A549 (cell line): Measurements from ENCODE around the gene C11orf68. TPM values are rescaled to one million over a fixed set of nuclear protein-coding genes. Genes with fewer than 3 reads are reported as not detected.
A peak's percentile ranks its signal among the peaks of the same experiment; 100 is the strongest.

Experiments
- ATAC-seq, 2 experiments: fragments of 200-7000 bp in 1 of 2; fragments of >200 bp in 1 of 2; cut with Nextera tagmentation in 1 of 2; cut with Tn5 transposase in 1 of 2; 3 replicates each; pipeline versions ENCODE4 v1.8.0 to v1.9.1; 2018 to 2020; ENCODE audit warnings: mild to moderate bottlenecking in 1 of 2, moderate library complexity in 1 of 2
- CTCF ChIA-PET: fragments of 300-600 bp; sonication (Branson Sonifier 250); formaldehyde crosslinking; extraction: SDS; loops from one replicate; lab custom pipeline; 2021; ENCODE audit warnings: antibody characterized with exemption, inconsistent platforms; lab: Yijun Ruan, JAX
- POLR2A ChIA-PET: fragments of 350-600 bp; formaldehyde crosslinking; extraction: SDS; loops from one replicate; lab custom pipeline; 2021; ENCODE audit warnings: antibody characterized with exemption, inconsistent platforms; lab: Yijun Ruan, JAX
- DNase-seq, 2 experiments: peaks; one replicate each; pipeline versions ENCODE4 v3.0.0 to v3.0.0-alpha.2; 2011 to 2016; ENCODE audit warnings: low read depth in 1 of 2, low spot score in 1 of 2
- FAIRE-seq: peaks from 2 replicates; lab custom pipeline; 2011; peaks lifted over from hg19 to GRCh38; lab: Jason Lieb, UNC
- H3K27ac ChIP-seq, 2 experiments: fragments of >200 bp; sonication (Bioruptor Twin); formaldehyde crosslinking; 3 replicates each; pipeline ENCODE4 v1.5.1; 2016 to 2017
- H3K4me1 ChIP-seq: fragments of >200 bp; sonication (Bioruptor Twin); formaldehyde crosslinking; 3 replicates; pipeline ENCODE4 v1.6.1; 2016
- H3K4me2 ChIP-seq: fragments of >200 bp; sonication (Bioruptor Twin); formaldehyde crosslinking; 3 replicates; pipeline ENCODE4 v1.6.1; 2016
- H3K4me3 ChIP-seq: fragments of >200 bp; sonication (Bioruptor Twin); formaldehyde crosslinking; 3 replicates; pipeline ENCODE4 v1.5.1; 2016
- H3K9me3 ChIP-seq: fragments of >200 bp; sonication (Bioruptor Twin); formaldehyde crosslinking; 3 replicates; pipeline ENCODE4 v1.6.1; 2016
- ATOH8 ChIP-seq: fragments of 250-450 bp; sonication (Bioruptor Pico); IDR thresholded peaks from 2 replicates; pipeline ENCODE4 v1.5.0; 2020; ENCODE audit warnings: low read depth, mild to moderate bottlenecking, moderate library complexity
- BCL3 ChIP-seq: fragments of >200 bp; sonication (Bioruptor Twin); formaldehyde crosslinking; IDR thresholded peaks from 3 replicates; pipeline ENCODE4 v1.6.1; 2016
- BHLHE40 ChIP-seq: IDR thresholded peaks from 2 replicates; pipeline ENCODE4 v1.6.1; 2012; ENCODE audit warnings: low read depth, low read length, inconsistent platforms
- CHD2 ChIP-seq: fragments of 150-350 bp; IDR thresholded peaks from 2 replicates; pipeline ENCODE4 v1.6.1; 2014; ENCODE audit warnings: low read length; ENCODE audit not compliant: partially characterized antibody
- CTCF ChIP-seq: fragments of >200 bp; sonication (Bioruptor Twin); formaldehyde crosslinking; IDR thresholded peaks from 3 replicates; pipeline ENCODE4 v1.5.1; 2016
- ELK1 ChIP-seq: fragments of 150-350 bp; IDR thresholded peaks from 2 replicates; pipeline ENCODE4 v1.6.1; 2014; ENCODE audit warnings: low read depth, mild to moderate bottlenecking, low read length
- FOSB ChIP-seq: fragments of 250-450 bp; sonication (Bioruptor Pico); IDR thresholded peaks from 2 replicates; pipeline ENCODE4 v1.5.0; 2020; ENCODE audit warnings: mild to moderate bottlenecking, moderate library complexity
- FOSL2 ChIP-seq, 2 experiments: fragments of 450-650 bp in 1 of 2; fragments of >200 bp in 1 of 2; sonication (Bioruptor Twin) in 1 of 2; formaldehyde crosslinking; IDR thresholded peaks; 2 replicates each; pipeline versions ENCODE4 v1.5.0 to v1.6.1; 2016 to 2020; ENCODE audit warnings: mild to moderate bottlenecking in 1 of 2, moderate library complexity in 1 of 2
- FOXS1 ChIP-seq: fragments of 250-450 bp; sonication (Bioruptor Pico); IDR thresholded peaks from 2 replicates; pipeline ENCODE4 v1.5.0; 2020; ENCODE audit warnings: mild to moderate bottlenecking, moderate library complexity
- HES2 ChIP-seq: fragments of >200 bp; sonication (Bioruptor Twin); formaldehyde crosslinking; IDR thresholded peaks from 2 replicates; pipeline ENCODE4 v1.6.1; 2016
- HOXB5 ChIP-seq: fragments of 250-450 bp; sonication (Bioruptor Pico); IDR thresholded peaks from 2 replicates; pipeline ENCODE4 v1.5.0; 2020; ENCODE audit warnings: mild to moderate bottlenecking, moderate library complexity
- JUN ChIP-seq, 2 experiments: fragments of >200 bp; sonication (Bioruptor Twin); formaldehyde crosslinking; IDR thresholded peaks; 2 replicates in 1 of 2; 3 replicates in 1 of 2; pipeline ENCODE4 v1.6.1; 2016 to 2017
- JUNB ChIP-seq: fragments of >200 bp; sonication (Bioruptor Twin); formaldehyde crosslinking; IDR thresholded peaks from 2 replicates; pipeline ENCODE4 v1.6.1; 2016
- KDM5A ChIP-seq: fragments of 200-600 bp; sonication (generic); IDR thresholded peaks from 2 replicates; pipeline ENCODE4 v1.6.1; 2016; ENCODE audit warnings: antibody characterized with exemption, mild to moderate bottlenecking
- MAX ChIP-seq: IDR thresholded peaks from 2 replicates; pipeline ENCODE4 v1.6.1; 2012
- NR3C1 ChIP-seq: fragments of >200 bp; sonication (Bioruptor Twin); formaldehyde crosslinking; IDR thresholded peaks from 3 replicates; pipeline ENCODE4 v1.6.1; 2017
- PBX3 ChIP-seq: IDR thresholded peaks from 2 replicates; pipeline ENCODE4 v1.6.1; 2012
- PHF8 ChIP-seq: fragments of 200-600 bp; sonication (generic); IDR thresholded peaks from 2 replicates; pipeline ENCODE4 v1.6.1; 2016; ENCODE audit warnings: low read depth, mild to moderate bottlenecking, antibody characterized with exemption, moderate library complexity, borderline replicate concordance
- POLR2AphosphoS2 ChIP-seq: conservative IDR thresholded peaks from 2 replicates; pipeline ENCODE4 v1.6.1; 2012; ENCODE audit warnings: low read length, improper control_type of control experiment, inconsistent platforms
- RAD21 ChIP-seq, 2 experiments: fragments of >200 bp in 1 of 2; sonication (Bioruptor Twin) in 1 of 2; formaldehyde crosslinking in 1 of 2; IDR thresholded peaks in 1 of 2; conservative IDR thresholded peaks in 1 of 2; 2 replicates in 1 of 2; 3 replicates in 1 of 2; pipeline ENCODE4 v1.6.1; 2012 to 2018; ENCODE audit warnings: inconsistent platforms in 1 of 2
- SMC3 ChIP-seq: fragments of >200 bp; sonication (Bioruptor Twin); formaldehyde crosslinking; IDR thresholded peaks from 3 replicates; pipeline ENCODE4 v1.6.1; 2018; ENCODE audit warnings: inconsistent platforms
- USF2 ChIP-seq: fragments of 450-650 bp; IDR thresholded peaks from 2 replicates; pipeline ENCODE4 v1.6.1; 2014; ENCODE audit warnings: antibody characterized with exemption
- ZNF302 ChIP-seq: fragments of 250-450 bp; sonication (Bioruptor Pico); IDR thresholded peaks from 2 replicates; pipeline ENCODE4 v1.9.0; 2021; ENCODE audit warnings: inconsistent platforms, mild to moderate bottlenecking, moderate library complexity
- WGBS: methylation state at CpG from one replicate; pipeline ENCODE4 v1.1.6; 2017; ENCODE audit errors: missing lambda C conversion rate; 5-methylcytosine and 5-hydroxymethylcytosine counted together
- polyA plus RNA-seq, 4 experiments: library from polyadenylated mRNA; depleted of rRNA in 3 of 4; stranded (reverse); fragments of >200 nt; fragmentation: RNase III in 1 of 4; extraction: RNeasy Plus Mini Kit Qiagen cat#74134 plus additional on column Dnase treatment in 1 of 4; gene quantifications; 2 replicates in 3 of 4; 3 replicates in 1 of 4; pipeline ENCODE4 v1.2.3, GENCODE V29; 2011 to 2017

The C11orf68 gene
- polyA plus RNA-seq, 2 of the 4 experiments (the other 2 are of a cell fraction): 10.6 to 17.0 TPM

- TF ChIP-seq PHF8 (peak; percentile 78), RAD21 (conservative IDR thresholded peaks at IDR 0.05 in 1 of 2, IDR thresholded peaks at IDR 0.05 in 1 of 2) (no peak; a peak in 1 of 5 replicates), MAX (peak; percentile 74), HOXB5 (CRISPR knock-in tag) (0 out of 2 replicates have a peak, but pooled peaks have one; percentile 41), JUN (IDR thresholded peaks at IDR 0.05) (peak; percentile 79 to 96; a peak in 4 of 5 replicates), BHLHE40 (0 out of 2 replicates have a peak, but pooled peaks have one; percentile 19), POLR2AphosphoS2 (no peak), BCL3 (peak; percentile 69; the same call in 1 of the 3 replicates), HES2 (no peak), JUNB (no peak), KDM5A (no peak), CHD2 (no peak), ZNF302 (CRISPR knock-in tag) (no peak), ELK1 (no peak), FOXS1 (CRISPR knock-in tag) (no peak)
These were observed 18.6 kb downstream of the C11orf68 start, which contains the start of gene FOSL1 (continued) for GRCh38 chr11:65900125-65900898.

- POLR2A ChIA-PET: interaction anchor here (0.7 to 5.7 kb wide), 9 partner anchors 8 to 164 kb away, joined by 3 to 43 read pairs (median 13); partner anchors contain the start of genes C11orf68, CCDC85B and FIBP
- Histone ChIP-seq H3K4me1 (peaks cover 59% of the 10 kb centered on the region), H3K4me2 (peak overlapping the region; percentile 90), H3K4me3 (peak overlapping the region; percentile 93), H3K9me3 (no peaks in the 10 kb centered on the region), H3K27ac (peak overlapping the region; percentile 97)
- under 1% methylated on average over 45 of the region's 78 CpGs for WGBS
- FAIRE-seq: no peak
- ATAC-seq: peak; percentile 61 to 68
- peak; percentile 75 to 83 for DNase-seq
- CTCF ChIA-PET: interaction anchor here (1.1 to 31.6 kb wide), 4 partner anchors 6 to 236 kb away, joined by 3 to 618 read pairs (median 310); partner anchors contain the start of genes C11orf68, CCDC85B, DRAP1 and FIBP
- no peak for TF ChIP-seq PBX3
- peak; percentile 98 for TF ChIP-seq MAX
- TF ChIP-seq CTCF: no peak; the same call in 2 of the 3 replicates
- peak; percentile 52 for TF ChIP-seq USF2
- TF ChIP-seq ATOH8 (CRISPR knock-in tag): 0 out of 2 replicates have a peak, but pooled peaks have one; percentile 28
- TF ChIP-seq SMC3: no peak
- TF ChIP-seq NR3C1: no peak
- peak; percentile 32; the same call in 1 of the 2 replicates for TF ChIP-seq FOSB (CRISPR knock-in tag)
- TF ChIP-seq ELK1: no peak
- TF ChIP-seq ZNF302 (CRISPR knock-in tag): no peak
- peak; percentile 53 for TF ChIP-seq FOSL2 (IDR thresholded peaks at IDR 0.05)
- peak; percentile 93 for TF ChIP-seq FOSL2 (CRISPR knock-in tag; IDR thresholded peaks at IDR 0.05)
These were observed 19.3 kb downstream of the C11orf68 start for GRCh38 chr11:65899356-65900124.
